Stimulated activated CD4-positive, alpha-beta T cell treated with anti-CD3 and anti-CD28 coated beads, Interleukin-4, amount 100 ng/mL, for 4 hours (primary cell): ENCODE measurements around the gene NLRC3.
"Not testable (repeated sequence)": the region's sequence is repeated elsewhere in the genome, so short reads cannot be mapped to it uniquely, and the experiment has no call there.

Source experiments
- DNase-seq, 2 experiments: peaks; one replicate each; pipeline ENCODE4 v3.0.0-alpha.2; 2020

The NLRC3 gene, protein sequence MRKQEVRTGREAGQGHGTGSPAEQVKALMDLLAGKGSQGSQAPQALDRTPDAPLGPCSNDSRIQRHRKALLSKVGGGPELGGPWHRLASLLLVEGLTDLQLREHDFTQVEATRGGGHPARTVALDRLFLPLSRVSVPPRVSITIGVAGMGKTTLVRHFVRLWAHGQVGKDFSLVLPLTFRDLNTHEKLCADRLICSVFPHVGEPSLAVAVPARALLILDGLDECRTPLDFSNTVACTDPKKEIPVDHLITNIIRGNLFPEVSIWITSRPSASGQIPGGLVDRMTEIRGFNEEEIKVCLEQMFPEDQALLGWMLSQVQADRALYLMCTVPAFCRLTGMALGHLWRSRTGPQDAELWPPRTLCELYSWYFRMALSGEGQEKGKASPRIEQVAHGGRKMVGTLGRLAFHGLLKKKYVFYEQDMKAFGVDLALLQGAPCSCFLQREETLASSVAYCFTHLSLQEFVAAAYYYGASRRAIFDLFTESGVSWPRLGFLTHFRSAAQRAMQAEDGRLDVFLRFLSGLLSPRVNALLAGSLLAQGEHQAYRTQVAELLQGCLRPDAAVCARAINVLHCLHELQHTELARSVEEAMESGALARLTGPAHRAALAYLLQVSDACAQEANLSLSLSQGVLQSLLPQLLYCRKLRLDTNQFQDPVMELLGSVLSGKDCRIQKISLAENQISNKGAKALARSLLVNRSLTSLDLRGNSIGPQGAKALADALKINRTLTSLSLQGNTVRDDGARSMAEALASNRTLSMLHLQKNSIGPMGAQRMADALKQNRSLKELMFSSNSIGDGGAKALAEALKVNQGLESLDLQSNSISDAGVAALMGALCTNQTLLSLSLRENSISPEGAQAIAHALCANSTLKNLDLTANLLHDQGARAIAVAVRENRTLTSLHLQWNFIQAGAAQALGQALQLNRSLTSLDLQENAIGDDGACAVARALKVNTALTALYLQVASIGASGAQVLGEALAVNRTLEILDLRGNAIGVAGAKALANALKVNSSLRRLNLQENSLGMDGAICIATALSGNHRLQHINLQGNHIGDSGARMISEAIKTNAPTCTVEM

GRCh38 chr16:3577302-3577752, at the start of gene NLRC3:
Gene NLRC3, minus strand, starts transcription at chr16:3577403. Its CDS starts 12,367 bp downstream, at chr16:3565036.
- DNase-seq, result peak; percentile 23 to 32

DNA sequence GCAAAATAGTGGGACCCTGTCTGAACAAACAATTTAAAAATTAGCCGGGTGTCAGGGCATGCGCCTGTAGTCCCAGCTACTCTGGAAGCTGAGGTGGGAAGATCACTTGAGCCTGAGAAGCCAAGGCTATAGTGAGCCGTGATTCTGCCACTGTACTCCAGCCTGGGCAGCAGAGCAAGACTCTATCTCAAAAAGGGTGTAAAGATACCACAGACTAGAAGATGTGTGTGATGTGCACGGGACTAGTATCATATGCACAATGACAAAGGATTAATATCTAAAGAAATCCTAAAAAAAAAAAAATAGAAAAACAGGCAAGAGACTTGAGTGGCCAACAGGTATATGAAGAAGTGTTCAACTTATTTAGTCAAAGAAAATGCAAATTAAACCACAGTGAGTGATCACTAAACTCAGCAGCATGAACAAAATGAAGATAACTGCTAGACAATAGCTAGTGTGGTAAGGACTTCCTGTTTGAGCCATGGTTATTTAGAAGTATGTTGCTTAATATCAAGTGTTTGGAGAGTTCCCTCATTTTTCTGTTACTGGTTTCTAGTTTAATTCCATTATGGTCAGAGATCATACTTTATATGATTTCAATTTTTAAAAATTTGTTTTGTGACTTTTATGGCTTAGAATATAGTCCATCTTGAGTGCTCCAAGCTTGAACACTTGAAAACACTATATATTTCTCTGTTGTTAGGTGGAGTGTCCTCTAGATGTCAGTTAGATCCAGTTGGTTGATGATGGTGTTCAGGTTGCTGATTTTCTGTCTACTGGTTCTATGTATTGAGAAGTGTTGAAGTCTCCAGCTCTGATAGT, 48.9 kb upstream of the NLRC3 start:
- DNase-seq, result no peak

DNA sequence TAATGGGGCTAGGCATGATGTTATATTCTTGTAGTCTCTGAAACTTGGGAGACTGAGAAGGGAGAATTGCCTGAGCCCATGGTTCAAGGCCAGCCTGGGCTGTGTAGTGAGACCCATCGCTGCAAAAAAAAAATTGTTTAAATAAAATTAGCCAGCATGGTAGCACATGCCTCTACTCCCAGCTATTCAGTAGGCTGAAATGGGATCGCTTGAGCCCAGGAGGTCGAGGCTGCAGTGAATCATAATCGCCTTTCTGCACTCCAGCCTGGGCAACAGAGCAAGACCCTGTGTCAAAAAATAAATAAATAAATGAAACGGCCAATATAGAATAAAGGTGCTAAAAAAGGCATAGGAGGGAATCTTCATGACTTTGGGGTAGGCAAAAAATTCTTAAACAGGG, 48.1 kb upstream of the NLRC3 start:
- DNase-seq, result no peak

DNA sequence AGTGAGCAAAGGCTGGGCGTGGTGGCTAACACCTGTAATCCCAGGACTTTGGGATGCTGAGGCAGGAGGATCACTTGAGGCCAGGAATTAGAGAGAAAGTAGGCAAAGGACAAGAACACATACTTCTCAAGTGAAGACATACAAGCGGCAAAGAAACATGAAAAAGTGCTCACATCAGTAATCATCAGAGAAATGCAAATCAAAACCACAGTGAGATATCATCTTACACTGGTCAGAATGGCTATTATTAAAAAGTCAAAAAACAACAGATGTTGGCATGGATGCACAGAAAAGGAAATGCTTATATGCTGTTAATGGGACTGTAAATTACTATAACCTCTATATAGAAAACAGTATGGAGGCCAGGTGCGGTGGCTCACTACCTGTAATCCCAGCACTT, 46.4 kb upstream of the NLRC3 start:
- DNase-seq, result no peak

GRCh38 chr16:3618769-3619141, 41.6 kb upstream of the NLRC3 start:
- DNase-seq, result no peak

GRCh38 chr16:3612510-3613466, 35.6 kb upstream of the NLRC3 start:
- DNase-seq, result no peak

DNA sequence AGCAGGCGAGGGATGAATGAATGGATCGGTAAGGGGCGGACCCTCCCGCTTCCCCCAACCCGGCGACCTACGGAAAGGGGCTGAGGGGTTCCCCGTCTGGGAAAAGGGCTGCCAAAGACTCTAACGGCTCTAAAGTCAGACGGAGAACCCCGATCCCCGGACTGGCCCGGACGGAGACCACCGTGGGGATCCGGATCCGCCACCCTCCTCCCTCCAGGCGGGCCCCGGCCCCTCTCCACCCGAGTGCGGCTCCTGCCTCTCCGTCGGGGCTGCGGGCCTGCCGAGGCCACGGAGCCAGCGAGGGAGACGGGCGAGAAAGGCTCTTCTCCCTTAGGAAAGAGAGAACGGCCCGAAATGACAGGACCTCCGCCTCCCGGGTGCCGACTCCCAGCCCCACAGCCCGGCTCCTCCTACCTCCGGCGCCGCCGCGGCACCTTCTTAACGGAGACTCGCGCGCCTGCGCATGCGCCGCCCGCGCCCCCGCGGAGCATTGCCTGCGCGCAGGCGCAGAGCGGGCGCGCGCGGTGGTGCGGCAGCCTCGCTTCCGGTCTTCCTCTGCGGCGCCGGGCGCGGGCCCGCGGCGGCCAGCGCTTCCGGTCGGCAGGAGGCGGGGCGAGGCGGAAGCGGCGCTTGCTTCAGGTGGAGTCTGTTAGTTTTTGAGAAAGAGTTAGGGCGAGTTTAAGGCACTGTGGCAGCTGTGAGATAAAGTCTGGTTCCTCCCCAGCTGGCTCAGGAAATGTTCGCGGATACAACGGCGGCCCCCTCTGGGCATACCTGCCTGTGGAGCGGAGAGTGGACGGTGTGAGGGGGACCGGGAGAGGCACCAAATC, 34.2 kb upstream of the NLRC3 start, which contains the start of gene SLX4:
TSS of gene SLX4 (minus strand) at position 461 of the 830 bp plus-strand sequence. CDS start 2,642 bp downstream, outside the sequence.
- DNase-seq, result peak; percentile 87 to 89

DNA sequence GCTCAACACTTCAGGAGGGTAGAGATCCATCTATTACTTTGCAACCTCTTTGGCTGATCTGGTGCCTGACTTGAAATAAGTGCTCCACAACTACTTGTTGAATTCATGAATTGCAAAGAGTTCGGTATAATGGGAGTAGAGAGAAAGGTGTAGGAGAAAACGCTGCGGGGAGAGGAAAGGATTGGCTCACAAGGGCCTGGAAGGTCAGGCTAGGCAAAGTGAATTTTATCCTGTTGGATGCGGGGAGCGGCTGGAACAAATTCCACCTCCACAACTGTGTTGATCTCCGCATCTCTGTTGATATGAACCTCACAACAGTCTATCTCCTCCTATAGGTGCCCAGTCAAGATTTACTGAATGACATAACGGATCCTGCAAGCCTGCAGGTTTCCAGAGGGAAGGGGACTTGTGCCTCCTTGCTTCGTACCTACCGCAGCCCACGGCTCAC, 33.5 kb upstream of the NLRC3 start:
- no peak for DNase-seq

- no peak for DNase-seq
Measured at GRCh38 chr16:3609895-3610697, 32.9 kb upstream of the NLRC3 start.

DNA sequence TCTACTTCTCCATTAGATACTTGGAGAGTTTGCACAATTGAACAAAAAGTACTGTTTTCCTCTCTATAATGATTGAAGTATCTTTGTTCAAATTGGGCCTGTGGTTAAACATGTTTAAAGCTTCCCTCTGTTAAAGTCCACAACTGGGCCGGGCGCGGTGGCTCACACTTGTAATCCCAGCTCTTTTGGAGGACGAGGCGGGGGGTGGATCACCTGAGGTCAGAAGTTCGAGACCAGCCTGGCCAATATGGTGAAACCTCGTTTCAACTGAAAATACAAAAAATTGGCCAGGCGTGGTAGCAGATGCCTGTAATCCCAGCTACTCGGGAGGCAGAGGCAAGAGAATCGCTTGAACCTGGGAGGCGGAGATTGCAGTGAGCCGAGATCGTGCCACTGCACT, 31.8 kb upstream of the NLRC3 start:
- not testable (repeated sequence) for DNase-seq

- DNase-seq, result no peak
Measured at GRCh38 chr16:3608069-3608468, 30.9 kb upstream of the NLRC3 start.

DNA sequence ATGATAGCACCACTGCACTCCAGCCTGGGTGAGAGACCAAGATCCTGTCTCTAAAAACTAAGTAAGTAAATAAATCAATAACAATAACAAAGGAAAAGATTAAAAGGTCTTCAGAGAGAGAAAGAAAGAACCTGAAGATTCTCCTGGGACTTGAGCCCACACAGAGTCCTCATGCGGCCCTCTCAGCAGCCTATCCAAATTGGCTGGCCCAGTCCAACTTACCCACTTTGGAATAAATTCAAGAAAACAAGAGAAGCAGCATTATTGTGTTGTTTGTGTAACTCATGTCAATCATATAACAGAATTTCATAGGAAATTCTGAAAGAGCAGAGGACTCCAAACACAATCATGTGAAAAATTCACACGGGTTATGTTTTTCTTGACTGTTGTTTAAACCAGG, 30.4 kb upstream of the NLRC3 start:
- no peak for DNase-seq

DNA sequence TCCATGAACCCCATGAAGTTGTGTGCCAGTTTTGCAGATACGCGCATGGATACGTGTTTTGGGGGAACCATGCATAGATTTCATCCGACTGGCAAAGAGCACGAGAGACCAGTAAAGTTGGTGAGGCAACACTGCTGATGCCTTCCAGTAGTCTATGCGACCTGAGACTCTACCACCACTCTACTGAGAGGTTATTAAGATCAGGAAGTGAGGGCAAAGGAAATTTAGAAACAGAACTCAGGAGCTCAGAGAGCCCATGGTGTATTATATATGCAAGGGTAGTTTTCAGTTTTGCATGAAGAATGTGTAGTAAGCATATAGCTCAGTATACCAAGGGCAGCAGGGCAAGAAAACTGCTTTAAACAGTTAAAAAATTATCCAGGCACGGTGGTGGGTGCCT, 30.0 kb upstream of the NLRC3 start:
- DNase-seq, result no peak

- DNase-seq, result no peak
Measured at GRCh38 chr16:3606441-3606840, 29.2 kb upstream of the NLRC3 start.

GRCh38 chr16:3602320-3602653, 25.1 kb upstream of the NLRC3 start:
- DNase-seq, result no peak

DNA sequence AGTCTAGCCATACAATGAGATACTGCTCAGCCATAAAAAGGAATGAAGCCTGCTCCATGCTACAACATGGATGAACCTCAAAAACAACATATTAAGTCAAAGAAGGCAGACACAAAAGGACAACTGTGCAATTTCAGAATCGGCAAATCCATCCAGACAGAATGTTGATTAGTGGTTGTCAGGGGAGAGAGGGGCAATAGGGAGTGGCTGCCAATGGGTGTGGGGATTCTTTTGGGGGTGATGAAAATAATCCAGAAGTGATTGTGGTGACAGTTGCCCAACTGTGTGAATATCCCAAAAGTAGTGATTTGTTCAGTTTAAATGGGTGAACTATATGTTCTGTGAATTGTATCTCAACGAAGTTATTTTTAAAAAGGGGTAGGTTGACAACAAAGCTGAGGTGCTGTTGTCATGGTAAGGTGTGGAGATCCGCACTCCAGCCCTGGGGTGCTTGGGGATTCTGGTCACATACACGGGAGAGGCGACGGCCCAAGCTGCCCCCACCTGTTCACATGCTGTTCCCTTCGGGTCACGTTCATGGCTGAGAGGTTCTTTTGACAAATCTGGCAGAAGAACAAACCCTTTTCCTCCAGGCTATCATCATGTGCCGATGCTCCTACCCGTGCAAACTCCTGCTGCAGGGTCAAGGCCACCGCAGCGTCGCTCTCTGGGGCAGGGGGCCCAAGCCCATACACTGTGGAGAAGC, 24.6 kb upstream of the NLRC3 start:
- DNase-seq, result no peak

DNA sequence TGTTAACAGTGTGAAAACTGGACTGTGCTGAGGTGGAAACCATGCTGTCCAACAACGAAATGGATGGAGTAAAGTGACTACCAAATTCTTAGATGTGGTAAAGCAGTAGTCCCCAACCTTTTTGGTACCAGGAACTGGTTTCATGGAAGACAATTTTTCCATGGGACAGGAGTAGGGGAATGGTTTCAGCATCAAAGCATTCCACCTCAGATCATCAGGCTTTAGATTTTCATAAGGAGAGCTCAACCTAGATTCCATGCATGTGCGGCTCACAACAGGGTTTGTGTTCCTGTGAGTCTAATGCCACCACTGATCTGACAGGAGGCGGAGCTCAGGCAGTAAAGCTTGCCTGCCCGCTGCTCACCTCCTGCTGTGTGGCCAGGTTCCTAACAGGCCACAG, 22.7 kb upstream of the NLRC3 start:
- DNase-seq, result no peak

DNA sequence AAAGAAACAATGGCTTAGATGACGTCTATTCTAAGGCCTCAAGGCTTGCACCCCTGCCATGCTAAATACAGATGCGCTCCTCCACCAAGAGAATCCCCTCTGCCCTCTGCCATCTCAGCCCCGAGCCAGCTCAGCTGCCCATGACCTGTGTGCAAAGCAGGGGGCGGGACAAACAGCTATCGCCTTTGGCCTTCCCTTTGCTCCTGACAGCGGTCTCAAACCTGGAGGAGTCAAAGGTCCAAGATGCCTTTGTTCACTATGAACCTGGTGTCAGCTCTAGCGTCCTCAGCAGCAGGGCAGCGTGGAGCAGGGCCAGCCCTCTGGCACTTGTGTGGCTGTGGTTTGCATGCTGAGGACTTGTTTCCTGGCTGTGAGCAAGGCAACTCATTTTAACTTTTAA, 21.9 kb upstream of the NLRC3 start:
- DNase-seq, result no peak

DNA sequence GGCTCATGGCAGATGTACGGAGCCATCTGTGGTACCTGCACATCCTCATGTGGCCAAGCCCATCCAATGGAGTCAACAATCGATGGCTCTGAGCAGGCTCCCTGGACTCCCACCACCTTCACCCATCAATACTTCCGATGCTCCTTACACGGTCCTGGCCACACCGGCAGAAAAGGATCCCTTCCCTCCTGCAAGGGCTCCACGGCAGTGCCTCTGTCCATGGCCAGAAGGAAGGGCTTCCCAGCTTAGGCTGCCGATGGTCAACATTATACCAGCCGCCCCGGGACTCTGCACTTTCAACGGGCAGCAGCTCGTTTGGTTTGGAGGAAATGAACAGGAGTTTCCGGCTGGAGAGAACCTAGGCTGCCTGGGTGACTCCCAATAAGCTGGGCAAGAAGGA, 21.0 kb upstream of the NLRC3 start:
- DNase-seq, result no peak
